Neutrophil (primary cell): ENCODE measurements around the gene CDK4.

Source experiments
- H3K27ac ChIP-seq: fragments of 200-600 bp; sonication (generic); 2 replicates; pipeline ENCODE4 v1.5.1; 2016; ENCODE audit warnings: mild to moderate bottlenecking, moderate library complexity
- H3K27me3 ChIP-seq: fragments of 200-600 bp; sonication (generic); 2 replicates; pipeline ENCODE4 v1.6.0; 2016; ENCODE audit warnings: mild to moderate bottlenecking
- H3K36me3 ChIP-seq: fragments of 200-600 bp; sonication (generic); 2 replicates; pipeline ENCODE4 v1.5.1; 2017
- H3K4me1 ChIP-seq, 2 experiments: fragments of 200-600 bp in 1 of 2; sonication (generic) in 1 of 2; 1 replicate in 1 of 2; 2 replicates in 1 of 2; pipeline versions ENCODE4 v1.5.1 to v1.6.1; 2013 to 2016; ENCODE audit warnings: low read depth in 1 of 2, low read length in 1 of 2, mild to moderate bottlenecking in 1 of 2, moderate library complexity in 1 of 2; ENCODE audit not compliant: control insufficient read depth in 1 of 2, insufficient read depth in 1 of 2
- H3K4me3 ChIP-seq, 2 experiments: fragments of 200-600 bp in 1 of 2; sonication (generic) in 1 of 2; 1 replicate in 1 of 2; 2 replicates in 1 of 2; pipeline ENCODE4 v1.5.1; 2013 to 2016; ENCODE audit warnings: low read depth in 1 of 2, low read length in 1 of 2, mild to moderate bottlenecking in 1 of 2, moderate library complexity in 1 of 2
- H3K9me3 ChIP-seq: fragments of 200-600 bp; sonication (generic); 2 replicates; pipeline ENCODE4 v1.5.1; 2016
- CTCF ChIP-seq: fragments of 200-600 bp; sonication (generic); IDR thresholded peaks from 2 replicates; pipeline ENCODE4 v1.5.1; 2016; ENCODE audit warnings: antibody characterized with exemption

CDK4 gene

GRCh38 chr12:57731411-57732080, 20.6 kb downstream of the CDK4 start:
- no peak for TF ChIP-seq CTCF
- H3K27me3 ChIP-seq = no peaks in the 10 kb centered on the region
- H3K36me3 ChIP-seq = peaks cover 99% of the 10 kb centered on the region
- no peaks in the 10 kb centered on the region for H3K9me3 ChIP-seq
- no peaks in the 10 kb centered on the region for H3K4me1 ChIP-seq
- H3K4me3 ChIP-seq = no peak overlapping the region
- H3K27ac ChIP-seq = peak overlapping the region; percentile 23

- Histone ChIP-seq H3K36me3 (peaks cover 100% of the 10 kb centered on the region), H3K4me1 (no peaks in the 10 kb centered on the region), H3K9me3 (no peaks in the 10 kb centered on the region), H3K27me3 (no peaks in the 10 kb centered on the region), H3K27ac (peak overlapping the region; percentile 6), H3K4me3 (no peak overlapping the region)
- TF ChIP-seq CTCF = no peak
Measured at GRCh38 chr12:57730336-57731067, 21.6 kb downstream of the CDK4 start.

- no peaks in the 10 kb centered on the region for H3K4me1 ChIP-seq
- TF ChIP-seq CTCF = no peak
- no peaks in the 10 kb centered on the region for H3K9me3 ChIP-seq
- no peaks in the 10 kb centered on the region for H3K27me3 ChIP-seq
- peaks cover 98% of the 10 kb centered on the region for H3K36me3 ChIP-seq
- H3K4me3 ChIP-seq = no peak overlapping the region
- peak overlapping the region; percentile 44 for H3K27ac ChIP-seq
Measured at GRCh38 chr12:57729321-57729844, 22.7 kb downstream of the CDK4 start.

- Histone ChIP-seq H3K36me3 (peaks cover 98% of the 10 kb centered on the region), H3K27me3 (no peaks in the 10 kb centered on the region), H3K4me1 (no peaks in the 10 kb centered on the region), H3K27ac (peak overlapping the region; percentile 1), H3K9me3 (no peaks in the 10 kb centered on the region), H3K4me3 (no peak overlapping the region)
- no peak for TF ChIP-seq CTCF
Measured at GRCh38 chr12:57727758-57728395, 24.2 kb downstream of the CDK4 start.

GRCh38 chr12:57726884-57727757, 25.0 kb downstream of the CDK4 start:
- no peak for TF ChIP-seq CTCF
- no peaks in the 10 kb centered on the region for H3K4me1 ChIP-seq
- peaks cover 96% of the 10 kb centered on the region for H3K36me3 ChIP-seq
- H3K9me3 ChIP-seq = no peaks in the 10 kb centered on the region
- no peak overlapping the region for H3K27ac ChIP-seq
- no peak overlapping the region for H3K4me3 ChIP-seq
- no peaks in the 10 kb centered on the region for H3K27me3 ChIP-seq
